ENCODE results near the gene TGFBI.

DNA sequence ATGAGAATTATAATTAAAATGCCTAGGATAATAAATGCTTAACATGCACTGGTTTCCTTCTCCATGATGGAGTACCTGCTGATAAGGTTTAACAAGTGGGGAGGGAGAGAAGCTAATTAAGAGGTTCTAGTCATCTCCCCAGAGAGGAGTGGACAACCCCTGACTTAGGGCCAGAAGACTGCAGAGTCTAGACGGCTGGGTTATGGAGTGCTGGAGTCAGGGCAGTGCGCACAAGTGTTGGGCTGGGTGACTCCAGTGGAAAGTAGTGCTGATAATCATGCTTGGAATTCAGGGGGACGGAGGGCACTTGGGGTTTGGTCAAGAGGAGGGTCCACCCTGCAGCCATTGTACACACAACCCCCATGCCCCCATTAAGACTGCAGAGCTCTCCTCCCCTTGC is 32.8 kb upstream of the TGFBI start:
- TF ChIP-seq, protein P1, sequence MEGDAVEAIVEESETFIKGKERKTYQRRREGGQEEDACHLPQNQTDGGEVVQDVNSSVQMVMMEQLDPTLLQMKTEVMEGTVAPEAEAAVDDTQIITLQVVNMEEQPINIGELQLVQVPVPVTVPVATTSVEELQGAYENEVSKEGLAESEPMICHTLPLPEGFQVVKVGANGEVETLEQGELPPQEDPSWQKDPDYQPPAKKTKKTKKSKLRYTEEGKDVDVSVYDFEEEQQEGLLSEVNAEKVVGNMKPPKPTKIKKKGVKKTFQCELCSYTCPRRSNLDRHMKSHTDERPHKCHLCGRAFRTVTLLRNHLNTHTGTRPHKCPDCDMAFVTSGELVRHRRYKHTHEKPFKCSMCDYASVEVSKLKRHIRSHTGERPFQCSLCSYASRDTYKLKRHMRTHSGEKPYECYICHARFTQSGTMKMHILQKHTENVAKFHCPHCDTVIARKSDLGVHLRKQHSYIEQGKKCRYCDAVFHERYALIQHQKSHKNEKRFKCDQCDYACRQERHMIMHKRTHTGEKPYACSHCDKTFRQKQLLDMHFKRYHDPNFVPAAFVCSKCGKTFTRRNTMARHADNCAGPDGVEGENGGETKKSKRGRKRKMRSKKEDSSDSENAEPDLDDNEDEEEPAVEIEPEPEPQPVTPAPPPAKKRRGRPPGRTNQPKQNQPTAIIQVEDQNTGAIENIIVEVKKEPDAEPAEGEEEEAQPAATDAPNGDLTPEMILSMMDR (IDR thresholded peaks at IDR 0.05) = no peak
- no peak for TF ChIP-seq POLR2AphosphoS5 (IDR thresholded peaks at IDR 0.05)

Data from upper lobe of left lung (tissue), 4 donors.